K562 (cell line): Measurements from ENCODE around the gene UBE2Q1.

Experiments
- CTBP1 ChIP-seq: fragments of 450-650 bp; IDR thresholded peaks from 2 replicates; pipeline ENCODE4 v1.6.1; 2016; ENCODE audit warnings: borderline replicate concordance
- HMGXB4 ChIP-seq: sonication (generic); formaldehyde crosslinking; IDR thresholded peaks from 2 replicates; pipeline ENCODE4 v1.8.1; 2023; ENCODE audit warnings: mild to moderate bottlenecking, missing genetic modification reagents
- KAT7 ChIP-seq: sonication (generic); formaldehyde crosslinking; IDR thresholded peaks from 2 replicates; pipeline ENCODE4 v1.8.0; 2022; ENCODE audit warnings: missing genetic modification reagents, mild to moderate bottlenecking, borderline replicate concordance
- ZNF384 ChIP-seq: IDR thresholded peaks from 2 replicates; pipeline ENCODE4 v1.6.1; 2012; ENCODE audit warnings: low read depth, low read length, improper control_type of control experiment

- TF ChIP-seq CTBP1 (no peak), HMGXB4 (CRISPR knock-in tag) (no peak), KAT7 (CRISPR knock-in tag) (no peak), ZNF384 (no peak)
Observed at GRCh38 chr1:154520333-154520732, 38.1 kb downstream of the UBE2Q1 start.
